Natural killer cell (primary cell): Measurements from ENCODE around the gene ANKRD13A. TPM values are rescaled to one million over a fixed set of nuclear protein-coding genes. Genes with fewer than 3 reads are reported as not detected.

Source experiments
- ATAC-seq, 3 donors: fragments of 150-1000 bp in 2 of 3; fragments of 200-7000 bp in 1 of 3; cut with Tn5 transposase; 1 replicate in 1 of 3; 2 replicates in 2 of 3; pipeline ENCODE4 v1.10.0; 2021; ENCODE audit warnings: mild to moderate bottlenecking in 2 of 3, moderate library complexity in 2 of 3
- DNase-seq, 2 donors: peaks; one replicate each; pipeline versions ENCODE4 v3.0.0 to v3.0.0-alpha.2; 2013 to 2021; ENCODE audit warnings: mixed read lengths in 1 of 2
- H3K27ac ChIP-seq: one replicate; pipeline ENCODE4 v1.5.1; 2013; ENCODE audit warnings: mild to moderate bottlenecking, low read length
- H3K27me3 ChIP-seq: one replicate; pipeline ENCODE4 v1.6.1; 2013; ENCODE audit warnings: low read length; ENCODE audit not compliant: control insufficient read depth, insufficient read depth
- H3K36me3 ChIP-seq: one replicate; pipeline ENCODE4 v1.6.1; 2013; ENCODE audit warnings: low read length; ENCODE audit not compliant: control insufficient read depth, insufficient read depth
- H3K4me1 ChIP-seq: one replicate; pipeline ENCODE4 v1.6.1; 2013; ENCODE audit warnings: low read length; ENCODE audit not compliant: control insufficient read depth, insufficient read depth
- H3K4me3 ChIP-seq: one replicate; pipeline ENCODE4 v1.5.1; 2013; ENCODE audit warnings: low read length
- H3K9me3 ChIP-seq: one replicate; pipeline ENCODE4 v1.6.1; 2013; ENCODE audit warnings: low read length; ENCODE audit not compliant: control insufficient read depth, insufficient read depth
- H3K27ac Mint-ChIP-seq, 2 donors: one replicate each; pipeline ENCODE4 v1.8.0; 2022; ENCODE audit warnings: mild to moderate bottlenecking in 2 of 2, mixed read lengths in 2 of 2, moderate library complexity in 1 of 2
- H3K27me3 Mint-ChIP-seq, 2 donors: one replicate each; pipeline ENCODE4 v1.8.0; 2022; ENCODE audit warnings: low read depth in 2 of 2, mixed read lengths in 2 of 2
- H3K36me3 Mint-ChIP-seq: one replicate; pipeline ENCODE4 v1.8.0; 2022; ENCODE audit warnings: mixed read lengths
- H3K4me1 Mint-ChIP-seq, 2 donors: one replicate each; pipeline ENCODE4 v1.8.0; 2022; ENCODE audit warnings: mixed read lengths in 2 of 2
- H3K4me3 Mint-ChIP-seq: one replicate; pipeline ENCODE4 v1.8.0; 2022; ENCODE audit warnings: mild to moderate bottlenecking, moderate library complexity, mixed read lengths
- H3K9me3 Mint-ChIP-seq, 2 donors: one replicate each; pipeline ENCODE4 v1.8.0; 2022; ENCODE audit warnings: mixed read lengths in 2 of 2
- CTCF ChIP-seq: fragments of 200-600 bp; IDR thresholded peaks from one replicate; pipeline ENCODE4 v1.8.0; 2022; ENCODE audit warnings: antibody characterized with exemption
- WGBS: methylation state at CpG from one replicate; pipeline ENCODE4 v1.1.7; 2013; ENCODE audit warnings: missing lambda C conversion rate; ENCODE audit not compliant: insufficient coverage; 5-methylcytosine and 5-hydroxymethylcytosine counted together
- intact Hi-C: fragments of 100-400 bp; cut with micrococcal nuclease; formaldehyde crosslinking; loops from one replicate; pipeline ENCODE4 v1.14.2; 2022
- total RNA-seq, 4 donors: library from RNA; stranded (reverse); fragments of 120-200 nt in 1 of 4; gene quantifications; one replicate each; pipeline versions ENCODE4 v1.2.3 to v1.2.4, GENCODE V29; 2013 to 2022

The ANKRD13A gene
- total RNA-seq, 3 donors from 2014 or later (not counting 1 experiment from before 2014, with no cell fraction given): 74.9 to 93.6 (median 90.7) TPM

GRCh38 chr12:110035534-110036104 is 36.4 kb downstream of the ANKRD13A start:
- no peak for TF ChIP-seq CTCF

GRCh38 chr12:110037315-110037714 is 38.1 kb downstream of the ANKRD13A start:
- H3K27ac ChIP-seq: no peak overlapping the region
- no peaks in the 10 kb centered on the region for H3K27me3 Mint-ChIP-seq
- peaks cover 5% of the 10 kb centered on the region for H3K4me1 ChIP-seq
- H3K36me3 ChIP-seq: peaks cover 58% of the 10 kb centered on the region
- intact Hi-C loops: no loop called here
- H3K4me3 ChIP-seq: no peak overlapping the region
- H3K9me3 Mint-ChIP-seq: no peaks in the 10 kb centered on the region
- no peak overlapping the region for H3K27ac Mint-ChIP-seq
- DNase-seq (no peak), ATAC-seq (no peak)
- WGBS: 95% methylated on average over 5 of the region's 5 CpGs
- no peaks in the 10 kb centered on the region for H3K27me3 ChIP-seq
- no peak overlapping the region for H3K4me3 Mint-ChIP-seq
- H3K4me1 Mint-ChIP-seq: peaks cover 20 to 25% of the 10 kb centered on the region in 2 donors
- no peaks in the 10 kb centered on the region for H3K36me3 Mint-ChIP-seq
- H3K9me3 ChIP-seq: no peaks in the 10 kb centered on the region
- no peak for TF ChIP-seq CTCF

More at GRCh38 chr12:110035534-110036104, 36.4 kb downstream of the ANKRD13A start:
- DNase-seq: no peak
- H3K4me3 Mint-ChIP-seq: no peak overlapping the region
- Histone ChIP-seq H3K4me3 (no peak overlapping the region), H3K36me3 (peaks cover 60% of the 10 kb centered on the region), H3K27me3 (no peaks in the 10 kb centered on the region), H3K27ac (no peak overlapping the region), H3K9me3 (no peaks in the 10 kb centered on the region), H3K4me1 (peaks cover 5% of the 10 kb centered on the region)
- no peak overlapping the region for H3K27ac Mint-ChIP-seq
- 95% methylated on average over 7 of the region's 7 CpGs for WGBS
- H3K9me3 Mint-ChIP-seq: no peaks in the 10 kb centered on the region
- no peak for ATAC-seq
- intact Hi-C loops: no loop called here
- no peaks in the 10 kb centered on the region for H3K27me3 Mint-ChIP-seq
- H3K4me1 Mint-ChIP-seq: peaks cover 20 to 25% of the 10 kb centered on the region in 2 donors
- H3K36me3 Mint-ChIP-seq: no peaks in the 10 kb centered on the region

- H3K9me3 ChIP-seq: no peaks in the 10 kb centered on the region
- Mint-ChIP-seq H3K27ac (peak overlapping the region; percentile 82 to 87), H3K27me3 (no peaks in the 10 kb centered on the region), H3K4me3 (no peak overlapping the region), H3K9me3 (no peaks in the 10 kb centered on the region), H3K4me1 (peaks cover 27 to 33% of the 10 kb centered on the region in 2 donors), H3K36me3 (no peaks in the 10 kb centered on the region)
- intact Hi-C loops: no loop called here
- no peaks in the 10 kb centered on the region for H3K27me3 ChIP-seq
- TF ChIP-seq CTCF: no peak
- no peak overlapping the region for H3K4me3 ChIP-seq
- peaks cover 8% of the 10 kb centered on the region for H3K4me1 ChIP-seq
- DNase-seq (no peak), ATAC-seq (no peak)
- no peak overlapping the region for H3K27ac ChIP-seq
- WGBS: 96% methylated on average over 5 of the region's 5 CpGs
- H3K36me3 ChIP-seq: peaks cover 53% of the 10 kb centered on the region
These were observed 39.5 kb downstream of the ANKRD13A start for GRCh38 chr12:110038741-110039084.
